HG02981 (cell line): Measurements from ENCODE around the gene CIAO1.
"Not testable (repeated sequence)": the region's sequence is repeated elsewhere in the genome, so short reads cannot be mapped to it uniquely, and the experiment has no call there.

Source experiments
- ATAC-seq: cut with Tn5 transposase; IDR thresholded peaks from one replicate; pipeline ENCODE4 v1.9.1; 2021; ENCODE audit warnings: mild to moderate bottlenecking, moderate library complexity; ENCODE audit not compliant: unreplicated experiment

CIAO1 gene

DNA sequence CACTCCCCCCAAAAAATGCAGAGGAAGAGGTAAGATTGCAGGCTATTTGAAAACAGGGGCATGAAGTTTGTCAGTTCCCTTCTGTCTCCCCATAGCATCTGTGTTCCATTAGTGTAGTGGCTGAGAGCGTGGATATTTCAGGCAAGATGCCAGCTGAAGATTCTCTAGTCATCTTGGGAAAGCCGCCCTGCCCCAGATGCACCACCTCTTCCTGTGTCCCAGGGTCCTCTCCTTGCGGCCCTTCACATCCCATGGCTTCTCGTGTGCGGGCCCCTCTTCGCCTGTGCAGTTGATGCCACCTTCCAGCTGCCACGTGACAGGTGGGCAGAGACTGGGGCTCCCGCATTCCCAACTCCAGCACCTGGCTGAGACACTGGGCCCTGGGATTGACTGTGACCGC lies 16.4 kb upstream of the CIAO1 start:
- ATAC-seq, result no peak

DNA sequence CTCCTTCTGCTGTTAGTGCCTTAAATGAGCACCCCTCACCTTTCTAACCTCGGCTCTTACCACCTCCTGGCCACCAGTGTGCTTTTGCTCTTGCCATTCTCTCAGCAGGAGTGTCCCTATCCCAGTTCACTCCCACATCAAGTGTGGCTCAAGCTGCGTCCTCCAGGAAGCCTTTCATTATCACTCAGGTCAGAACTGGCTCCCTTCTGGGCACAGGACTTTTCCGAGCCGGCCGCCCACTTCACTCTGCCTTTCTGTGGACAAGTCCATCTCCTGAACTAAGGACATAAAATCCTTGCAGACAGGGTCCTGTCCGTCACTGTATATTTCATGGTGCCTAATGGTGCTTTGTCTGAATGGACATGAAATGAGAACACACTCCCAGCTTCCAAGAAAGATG lies 15.8 kb upstream of the CIAO1 start:
- no peak for ATAC-seq

DNA sequence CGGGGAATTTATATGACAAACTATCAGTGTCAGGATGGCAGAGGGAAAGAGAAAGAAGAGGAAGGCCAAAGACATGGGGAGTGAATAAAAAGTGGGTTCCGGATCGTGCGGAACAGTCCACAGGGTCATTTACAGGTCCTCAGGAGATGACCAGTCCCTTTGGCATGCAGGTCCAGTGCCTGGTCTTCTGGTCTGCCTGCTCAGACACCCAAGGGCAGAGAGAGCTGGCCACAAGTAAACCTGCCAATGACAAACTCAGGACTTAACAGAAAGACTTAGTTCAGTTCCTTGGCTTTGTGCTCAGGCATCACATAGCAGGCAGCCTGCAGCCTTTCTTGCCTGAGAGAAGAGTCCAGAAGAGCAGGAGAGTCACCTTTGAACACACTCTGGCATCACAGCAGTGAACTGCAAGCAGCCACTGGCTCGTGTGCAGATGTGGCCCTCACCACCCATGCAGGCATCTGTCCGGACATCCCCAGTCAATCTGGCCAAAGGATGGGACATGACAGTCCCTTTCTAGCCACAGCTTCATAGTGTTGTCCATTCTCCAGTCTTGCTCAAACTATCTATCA lies 14.2 kb upstream of the CIAO1 start:
- no peak for ATAC-seq

DNA sequence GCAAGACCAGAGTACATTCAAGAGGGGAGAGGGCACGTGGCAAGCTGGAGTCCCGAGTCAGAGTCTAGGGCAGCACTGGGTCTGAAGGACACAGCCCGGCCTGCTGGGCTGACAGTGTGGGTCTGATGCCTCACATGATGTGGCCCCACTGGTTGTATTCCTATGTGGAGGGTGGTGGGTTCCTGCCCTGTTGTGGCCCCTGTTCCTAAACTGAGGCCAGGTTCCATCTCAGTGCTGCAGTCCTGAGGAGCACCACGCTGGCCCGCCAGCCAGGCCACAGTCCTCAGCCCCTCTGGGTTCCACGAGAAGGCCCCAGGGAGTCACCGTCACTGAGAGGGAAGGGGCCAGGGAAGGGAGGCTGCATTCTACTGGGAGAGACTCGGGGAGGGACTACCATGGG lies 13.5 kb upstream of the CIAO1 start:
- no peak for ATAC-seq

DNA sequence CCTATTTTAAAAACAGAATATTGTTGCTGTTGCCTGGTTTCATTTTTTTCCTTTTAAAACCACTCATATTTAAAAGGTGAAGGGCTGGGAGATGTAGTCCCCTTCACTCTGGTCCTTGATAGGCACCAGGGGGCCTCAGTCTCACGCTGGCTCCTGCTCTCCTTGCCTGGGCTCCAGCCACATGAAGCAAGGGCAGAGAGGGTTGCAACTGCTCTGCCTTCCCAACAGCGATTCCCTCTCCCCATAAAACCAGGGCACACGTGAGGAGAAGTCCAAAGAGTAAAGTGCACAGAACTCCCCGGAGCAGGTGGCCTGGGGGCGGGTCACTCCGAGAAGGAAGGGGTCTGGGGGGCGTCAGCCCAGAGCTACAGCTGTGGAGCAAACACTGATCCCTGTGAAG lies 13.0 kb upstream of the CIAO1 start:
- no peak for ATAC-seq

DNA sequence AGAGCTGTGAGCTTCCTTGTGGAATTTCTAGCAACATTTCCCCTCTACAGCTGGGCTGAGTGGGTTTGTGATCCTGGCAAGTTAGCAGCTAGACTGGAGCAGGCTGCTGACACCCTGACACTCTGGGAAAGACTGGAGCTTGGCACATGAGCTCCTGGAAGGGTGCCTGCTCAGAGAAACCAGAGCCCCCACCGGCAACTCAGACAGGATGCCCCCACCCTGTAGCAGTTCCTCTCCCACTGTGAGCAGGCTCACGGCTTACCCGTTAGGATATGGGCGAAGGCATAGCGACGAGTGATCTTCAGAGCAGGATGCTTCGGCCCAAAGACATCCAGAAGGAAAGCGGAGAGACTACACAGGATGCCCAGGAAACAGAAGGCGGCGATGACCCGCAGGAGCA lies 11.5 kb upstream of the CIAO1 start:
- no peak for ATAC-seq

DNA sequence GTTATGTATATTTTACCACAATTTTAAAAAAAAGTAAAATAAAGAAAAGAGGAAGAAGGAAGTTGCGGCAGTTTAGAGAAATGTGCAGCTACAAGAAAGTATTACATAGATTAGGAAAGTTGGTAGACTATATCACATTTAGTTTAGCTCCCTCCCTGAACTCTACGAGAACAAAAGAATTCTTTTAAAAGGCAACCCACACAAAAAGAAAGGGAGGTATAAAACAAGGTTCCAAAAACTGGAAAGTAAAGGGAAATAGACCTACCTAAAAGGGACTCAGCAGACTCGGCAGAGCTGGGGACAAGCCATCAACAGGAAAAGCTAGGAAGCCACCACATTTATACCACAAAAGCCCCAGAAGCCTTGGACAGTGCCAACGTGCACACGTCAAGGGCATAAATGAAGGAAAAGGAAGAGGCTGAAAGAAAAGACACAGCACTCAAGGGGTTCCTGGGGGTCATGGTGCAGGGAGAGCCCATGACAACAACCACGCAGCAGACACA lies 9.4 kb upstream of the CIAO1 start:
- no peak for ATAC-seq

DNA sequence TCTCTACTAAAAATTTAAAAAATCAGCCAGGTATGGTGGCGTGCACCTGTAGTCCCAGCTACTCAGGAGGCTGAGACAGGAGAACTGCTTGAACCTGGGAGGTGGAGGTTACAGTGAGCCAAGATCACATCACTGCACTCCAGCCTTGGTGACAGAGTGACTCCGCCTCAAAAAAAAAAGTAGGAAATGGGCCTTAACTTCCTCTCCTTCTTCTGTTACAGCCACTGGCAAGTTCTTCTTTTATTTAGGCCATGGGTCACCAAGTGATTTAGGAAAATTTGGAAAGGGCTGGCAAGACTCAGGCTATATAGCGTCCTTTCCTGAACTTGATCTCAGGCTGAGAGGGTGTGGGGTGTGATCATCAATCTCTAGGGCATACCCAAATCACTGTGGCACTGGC lies 8.3 kb upstream of the CIAO1 start:
- ATAC-seq, result not testable (repeated sequence)

DNA sequence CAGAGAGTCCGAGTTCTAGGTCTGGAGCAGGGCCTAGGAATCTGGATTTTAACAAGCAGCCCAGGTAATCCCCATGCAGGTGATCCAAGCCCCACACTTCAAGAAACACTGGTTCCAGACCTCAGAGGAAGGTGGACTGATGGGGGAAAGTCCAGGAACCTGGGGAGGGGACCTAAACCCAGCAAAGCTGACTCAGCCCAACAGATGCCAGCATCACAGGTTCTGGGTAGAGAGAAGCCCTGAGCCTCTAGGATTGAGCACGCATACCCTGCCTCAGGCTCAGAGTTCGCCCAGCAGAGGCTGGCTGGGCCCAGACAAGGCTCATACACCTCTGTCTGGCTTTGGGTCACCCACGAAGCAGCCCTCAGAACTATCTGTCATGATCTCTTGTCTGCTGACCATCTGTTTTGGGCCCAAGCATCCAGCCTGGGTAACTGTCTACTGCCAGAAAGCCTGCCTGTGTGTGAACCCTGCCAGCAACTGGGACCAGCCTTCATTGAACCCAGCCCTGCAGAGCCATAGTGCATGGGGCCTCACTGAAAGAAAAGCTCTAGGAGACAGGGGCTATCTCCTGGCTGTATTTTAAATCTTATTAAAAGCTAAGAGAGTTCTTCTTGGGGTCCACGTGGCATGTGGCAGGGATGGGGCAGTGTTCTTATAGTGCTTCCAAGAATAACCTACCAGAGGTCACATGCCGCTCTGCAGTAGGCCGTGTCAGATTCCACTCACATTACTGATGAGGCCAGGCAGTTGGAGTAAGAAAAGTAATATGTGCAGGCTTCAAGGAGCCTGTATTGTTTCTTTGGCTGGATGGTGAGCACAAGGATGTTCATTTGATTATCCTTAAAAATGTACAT lies 7.6 kb upstream of the CIAO1 start:
- no peak for ATAC-seq

DNA sequence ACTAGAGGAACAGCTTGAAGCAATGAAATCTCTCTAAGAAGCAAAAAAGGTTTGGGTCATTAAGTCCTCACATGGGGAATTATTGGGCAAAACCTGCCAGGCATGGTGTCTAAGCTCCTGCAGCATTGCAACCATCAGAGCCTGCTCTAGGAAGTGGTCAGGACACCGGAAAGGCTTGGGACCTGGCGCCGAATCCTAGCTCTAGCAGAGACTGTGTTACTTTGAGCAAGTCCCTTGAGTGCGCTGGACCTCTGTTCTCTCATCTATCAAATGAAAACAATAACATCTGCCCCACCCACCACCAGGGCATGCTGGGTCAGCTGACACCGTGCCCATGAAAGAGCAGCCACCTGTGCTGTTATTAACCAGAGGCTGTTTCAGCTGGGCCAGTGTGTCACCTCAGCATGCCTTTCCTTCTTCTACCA lies 6.5 kb upstream of the CIAO1 start:
- no peak for ATAC-seq

DNA sequence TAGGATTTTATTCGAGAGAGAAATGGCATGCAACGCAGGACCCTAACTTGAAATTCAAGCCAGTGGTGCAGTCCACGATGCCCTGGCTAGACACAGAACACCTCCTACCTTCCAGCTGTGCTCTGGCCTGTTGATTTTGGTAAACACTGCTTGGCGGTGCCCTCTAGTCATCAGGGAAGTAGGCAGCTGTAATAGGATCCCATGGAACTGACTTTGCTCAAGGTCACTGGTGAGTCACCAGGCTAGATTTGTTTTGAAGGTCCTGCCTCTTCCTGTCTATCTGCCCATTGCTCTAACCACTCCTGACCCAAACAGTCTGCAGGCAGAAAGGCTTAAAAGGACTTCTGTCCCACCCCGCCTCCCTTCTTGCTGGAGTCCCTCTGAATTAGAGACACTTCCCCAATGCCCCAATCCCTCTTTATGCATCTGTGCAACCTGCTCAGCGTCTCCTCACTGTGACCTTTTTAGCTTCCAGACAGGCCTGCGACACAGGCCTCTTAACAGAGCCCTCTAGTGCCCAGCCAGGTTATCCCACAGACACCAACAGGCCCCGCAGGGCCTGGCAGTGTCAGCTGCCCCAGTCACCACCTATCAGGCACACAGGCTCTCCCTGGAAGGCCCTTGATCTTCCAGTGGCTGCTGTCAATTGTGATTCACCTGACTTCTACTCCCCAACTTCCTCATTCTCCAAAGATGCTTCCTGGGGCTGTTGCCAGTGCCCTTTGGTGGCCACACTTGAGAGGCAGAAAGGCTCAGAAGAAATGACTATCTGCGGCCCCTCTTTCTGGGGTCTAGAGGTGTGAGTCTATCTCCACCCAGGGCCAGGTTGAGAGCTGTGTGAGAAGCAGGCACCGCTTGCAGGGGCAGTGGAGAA lies 5.4 kb upstream of the CIAO1 start:
- ATAC-seq, result no peak

DNA sequence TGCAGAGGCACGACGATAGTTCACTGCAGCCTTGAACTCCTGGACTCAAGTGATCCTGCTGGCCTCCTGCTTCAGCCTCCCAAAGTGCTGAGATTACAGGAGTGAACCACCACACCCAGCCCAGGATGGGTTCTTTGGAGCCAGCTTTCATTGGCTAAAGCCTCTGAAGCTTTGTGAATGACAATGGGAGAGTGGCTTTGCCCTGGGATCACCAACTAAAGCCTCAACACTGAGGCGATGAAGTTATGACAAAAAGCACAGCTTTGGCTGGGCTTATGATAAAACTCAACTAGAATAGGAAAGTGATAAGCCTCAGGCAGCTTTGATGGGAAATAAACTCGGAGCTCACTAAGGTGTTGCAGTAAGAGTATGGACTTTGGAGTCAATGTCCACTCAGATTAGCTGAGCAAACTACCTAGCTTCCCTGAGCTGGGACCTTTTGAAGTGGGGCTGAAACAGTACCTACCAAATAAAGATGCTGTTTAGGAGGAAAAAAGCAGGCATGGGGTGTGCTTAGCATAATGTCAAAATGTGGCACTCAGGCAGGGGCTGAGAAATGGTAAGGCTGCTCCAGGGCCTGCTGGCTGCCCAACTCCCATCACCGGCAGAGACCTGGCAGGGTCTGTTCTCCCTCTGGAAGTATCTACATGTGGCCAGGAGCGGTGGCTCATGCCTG lies 4.6 kb upstream of the CIAO1 start:
- ATAC-seq, result no peak

DNA sequence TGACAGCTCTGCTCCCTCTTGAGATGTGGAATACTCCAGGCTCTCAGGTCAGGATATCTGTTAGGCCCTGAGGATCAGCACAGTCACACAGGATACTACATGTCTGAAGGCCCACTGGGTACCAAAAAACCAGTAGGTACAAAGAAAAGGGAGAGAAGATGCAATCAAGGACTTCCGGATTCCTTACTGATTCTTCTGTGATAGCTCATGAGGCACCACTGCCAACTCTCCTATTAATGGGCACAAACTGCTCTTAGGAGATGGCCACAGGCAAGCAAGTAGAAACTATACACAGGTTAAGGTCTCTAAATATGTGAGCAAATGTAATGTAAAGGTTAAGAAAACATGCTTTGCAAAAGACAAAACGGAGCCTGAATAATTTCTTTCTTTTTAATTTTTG lies 3.7 kb upstream of the CIAO1 start:
- no peak for ATAC-seq

DNA sequence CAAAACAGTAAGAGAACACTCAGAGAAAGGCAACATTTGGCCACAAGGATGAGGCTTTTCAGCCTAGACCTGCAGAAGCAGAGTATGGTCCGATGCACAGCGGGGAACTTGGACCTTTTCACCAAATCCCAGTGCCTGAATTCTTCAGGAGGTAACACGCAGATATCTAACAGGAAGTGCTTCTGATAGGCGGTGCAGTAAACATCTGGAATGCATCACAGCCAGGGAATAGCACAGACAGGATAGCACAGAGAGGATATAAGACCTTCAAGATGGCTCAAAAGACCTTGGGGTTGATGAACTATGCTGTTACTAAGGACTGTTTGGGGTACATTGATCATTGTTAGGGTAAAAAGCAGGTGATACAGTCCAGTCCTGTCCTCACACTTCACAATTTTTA lies 1.9 kb upstream of the CIAO1 start:
- no peak for ATAC-seq

DNA sequence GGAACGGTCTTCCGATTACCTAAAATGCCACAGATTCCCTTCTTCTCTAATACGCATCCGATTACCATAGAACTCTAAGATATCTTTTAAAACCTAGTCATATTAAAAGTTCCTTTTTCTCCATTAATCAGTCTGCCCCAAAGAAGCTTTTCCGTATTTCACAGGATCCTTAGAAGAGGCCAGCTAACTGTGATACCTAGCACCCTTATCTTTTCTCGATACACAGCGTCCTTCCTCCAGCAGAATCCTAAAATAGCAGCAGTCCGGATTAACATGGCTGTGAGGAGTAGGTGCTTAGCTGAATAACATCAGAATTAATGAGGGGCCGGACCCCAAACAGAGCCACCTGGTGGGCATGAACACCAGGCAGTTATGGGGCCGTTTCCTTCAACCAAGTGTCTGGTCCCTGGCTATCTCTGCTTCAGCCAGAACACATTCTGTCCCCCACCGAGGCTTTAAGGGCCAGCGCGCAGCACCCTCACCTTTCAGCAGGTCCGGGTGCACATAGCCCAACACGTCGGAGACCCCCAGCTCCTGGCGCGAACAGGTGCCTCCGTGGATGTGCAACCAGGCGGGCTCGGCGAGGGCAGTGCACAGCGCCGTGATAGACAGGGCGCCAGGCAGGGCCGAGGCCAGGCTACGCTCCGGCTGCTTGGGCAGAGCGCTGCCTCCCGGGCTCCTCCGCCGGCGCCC lies 1.2 kb upstream of the CIAO1 start:
- no peak for ATAC-seq

DNA sequence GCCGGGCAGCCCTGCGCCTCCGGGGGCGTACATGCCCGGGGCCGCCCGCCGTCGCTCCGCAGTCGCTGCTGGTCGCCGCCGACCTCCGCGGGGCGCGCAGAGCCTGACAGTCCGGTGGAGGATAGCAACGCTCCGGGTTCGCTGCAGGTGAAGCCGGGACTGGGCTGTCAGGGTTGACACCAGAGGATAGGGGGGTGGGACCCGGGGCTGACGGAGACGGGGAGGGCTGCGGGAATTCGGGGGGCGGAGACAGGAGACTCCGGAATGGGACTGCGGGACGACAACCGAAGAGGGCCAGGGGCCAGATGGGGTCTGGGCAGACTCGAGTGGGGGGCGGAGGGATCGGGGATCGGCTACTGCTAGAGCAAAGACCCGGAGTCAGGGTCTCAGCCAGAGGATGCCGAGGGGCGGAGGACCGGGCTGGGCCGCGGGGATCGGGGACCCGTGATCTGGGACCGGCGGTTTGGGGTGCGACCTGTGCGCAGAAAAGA lies 631 bp upstream of the CIAO1 start:
- peak; percentile 16 for ATAC-seq

DNA sequence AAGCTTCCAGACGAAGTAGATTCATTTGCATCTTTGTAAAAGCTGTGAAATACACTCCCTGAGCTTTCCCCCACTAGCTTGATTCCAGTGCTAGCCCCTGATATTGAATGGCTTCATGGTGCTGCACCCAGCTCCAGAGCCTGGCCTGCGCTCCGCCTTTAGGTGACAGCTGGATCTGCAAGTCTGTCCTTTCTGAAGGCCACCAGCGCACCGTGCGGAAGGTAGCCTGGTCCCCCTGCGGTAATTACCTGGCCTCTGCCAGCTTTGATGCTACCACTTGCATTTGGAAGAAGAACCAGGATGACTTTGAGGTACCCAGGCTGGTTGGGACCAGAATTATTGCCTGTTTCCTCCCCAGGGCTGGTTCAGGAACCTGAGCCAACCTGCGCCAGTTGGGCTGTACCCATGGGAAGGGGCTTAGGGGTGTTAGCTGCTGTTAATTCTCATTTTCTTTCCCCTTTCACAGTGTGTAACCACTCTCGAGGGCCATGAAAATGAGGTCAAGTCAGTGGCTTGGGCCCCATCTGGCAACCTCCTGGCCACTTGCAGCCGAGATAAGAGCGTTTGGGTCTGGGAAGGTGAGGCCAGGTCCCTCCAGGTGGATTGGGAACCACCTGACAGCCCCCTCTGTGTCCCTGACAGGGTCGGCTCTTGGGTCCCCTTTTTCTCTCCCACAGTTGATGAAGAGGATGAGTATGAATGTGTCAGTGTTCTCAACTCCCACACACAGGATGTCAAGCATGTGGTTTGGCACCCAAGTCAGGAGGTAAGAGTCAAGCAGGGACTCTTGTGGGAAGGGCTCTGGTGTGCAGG lies 1.3 kb downstream of the CIAO1 start:
- no peak for ATAC-seq

DNA sequence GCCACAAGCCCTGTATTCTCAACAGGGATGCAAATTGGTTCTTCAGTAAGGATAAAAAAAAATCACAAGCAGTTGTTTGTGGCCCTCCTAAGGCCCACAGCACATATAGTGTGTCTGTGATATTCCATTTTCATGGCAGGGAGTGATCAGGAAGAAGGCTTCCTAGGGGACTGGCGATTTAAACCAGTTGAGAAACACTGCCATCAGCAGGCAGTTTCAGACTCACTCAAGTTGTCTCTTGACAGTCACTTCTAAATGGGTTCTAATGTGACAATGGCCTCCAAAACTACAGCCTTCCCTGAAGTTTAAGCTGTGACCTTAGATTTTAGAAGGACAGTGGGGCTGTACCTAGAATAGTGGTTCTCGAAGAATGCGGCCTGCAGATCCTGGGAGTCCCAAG lies 6.0 kb downstream of the CIAO1 start:
- ATAC-seq, result no peak

DNA sequence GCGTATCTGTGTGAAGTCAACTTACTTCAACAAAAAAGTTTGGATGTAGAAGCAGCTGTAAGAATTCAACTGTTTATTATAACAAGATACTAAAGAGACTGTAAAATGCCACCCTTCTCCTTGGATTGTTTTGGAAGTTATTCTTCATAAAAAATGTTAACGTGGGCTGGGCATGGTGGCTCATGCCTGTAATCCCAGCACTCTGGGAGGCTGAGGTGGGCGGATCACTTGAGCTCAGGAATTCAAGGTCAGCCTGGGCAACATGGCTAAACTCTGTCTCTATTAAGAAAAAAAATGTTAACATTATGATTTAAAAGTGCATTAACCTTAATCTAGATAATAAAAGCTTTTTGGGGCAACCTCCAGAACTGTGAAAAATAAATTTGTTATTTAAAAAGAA lies 7.7 kb downstream of the CIAO1 start:
- ATAC-seq, result no peak
